Ovary (tissue), 9 donors: ENCODE results near the gene SRPK3. TPM values are rescaled to one million over a fixed set of nuclear protein-coding genes. Genes with fewer than 3 reads are reported as not detected.

Experiments used
- DNase-seq, 5 donors: peaks; one replicate each; pipeline ENCODE4 v3.0.0-alpha.2; 2019 to 2020
- H3K27ac ChIP-seq, 2 donors: fragments of 200-600 bp; one replicate each; pipeline versions ENCODE4 v1.5.1 to v1.8.0; 2019 to 2022
- H3K27me3 ChIP-seq: fragments of 200-600 bp; one replicate; pipeline ENCODE4 v1.8.0; 2022
- H3K36me3 ChIP-seq: fragments of 200-600 bp; sonication (generic); one replicate; pipeline ENCODE4 v1.5.1; 2019
- H3K4me1 ChIP-seq: one replicate; pipeline ENCODE4 v1.8.1; 2013; ENCODE audit warnings: mild to moderate bottlenecking, moderate library complexity; ENCODE audit not compliant: insufficient read depth
- H3K4me3 ChIP-seq: fragments of 200-600 bp; sonication (generic); one replicate; pipeline ENCODE4 v1.5.1; 2017
- H3K9me3 ChIP-seq, 2 donors: fragments of 200-600 bp in 1 of 2; sonication (generic) in 1 of 2; one replicate each; pipeline versions ENCODE4 v1.5.1 to v1.8.1; 2013 to 2019; ENCODE audit warnings: mild to moderate bottlenecking in 1 of 2, moderate library complexity in 1 of 2
- EP300 ChIP-seq: sonication (generic); formaldehyde crosslinking; IDR thresholded peaks from one replicate; pipeline ENCODE4 v1.6.1; 2017; ENCODE audit warnings: antibody characterized with exemption
- POLR2A ChIP-seq: fragments of 450-650 bp; IDR thresholded peaks from one replicate; pipeline ENCODE4 v1.6.1; 2017; ENCODE audit warnings: antibody characterized with exemption, mild to moderate bottlenecking, moderate library complexity
- WGBS, 3 donors: extraction: QIAGEN DNeasy Blood & Tissue Kit in 1 of 3; methylation state at CpG; one replicate each; pipeline versions ENCODE4 v1.1.5 to v1.1.7; 2013 to 2017; 5-methylcytosine and 5-hydroxymethylcytosine counted together
- intact Hi-C, 4 donors: fragments of 100-400 bp; cut with DNase I; formaldehyde crosslinking; loops; one replicate each; pipeline versions ENCODE4 v1.11.0 to v1.15.1; 2022 to 2023
- polyA plus RNA-seq, 2 donors: library from polyadenylated mRNA; stranded (reverse); fragments of 200-250 nt in 1 of 2; fragments of 350-450 nt in 1 of 2; fragmentation: Illumina TruSeq in 1 of 2; extraction: RNeasy Lipid Tissue Mini Kit (QIAGEN cat#74804) in 1 of 2; gene quantifications; one replicate each; pipeline ENCODE4 v1.2.3, GENCODE V29; 2013 to 2014
- total RNA-seq, 7 donors: library from RNA; depleted of rRNA in 2 of 7; stranded (reverse); fragments of >200 nt in 2 of 7; fragmentation: NEBNext Ultra II Directional in 3 of 7; extraction: Animal tissue kit (Norgen Biotek cat#: 25700) in 3 of 7; gene quantifications; one replicate each; pipeline versions ENCODE4 v1.1.0 to v1.2.4, GENCODE V29; 2016 to 2023
- TF ChIP-seq, protein P1 (sequence below), 3 donors: fragments of 450-650 bp in 2 of 3; fragments of 200-600 bp in 1 of 3; IDR thresholded peaks; one replicate each; pipeline versions ENCODE4 v1.5.1 to v1.8.0; 2016 to 2022; ENCODE audit warnings: antibody characterized with exemption in 3 of 3, mild to moderate bottlenecking in 1 of 3
- donor health status: DM: no; HTN: no; CAD: no; lungs with moderate emphysema.
- donor health status: DM: no; HTN: no; CAD: no.
- donor health status: Bipolar disorder and iron deficiency.
- donor health status: DM: yes; HTN: yes; CAD: no.
- donor health status: DM: no; HTN: no; CAD: no.
- donor health status: DM: yes; HTN: yes; CAD: no.

Gene SRPK3
- total and polyA plus RNA-seq, 9 donors = 0.25 to 2.1 (median 1.4) TPM

DNA sequence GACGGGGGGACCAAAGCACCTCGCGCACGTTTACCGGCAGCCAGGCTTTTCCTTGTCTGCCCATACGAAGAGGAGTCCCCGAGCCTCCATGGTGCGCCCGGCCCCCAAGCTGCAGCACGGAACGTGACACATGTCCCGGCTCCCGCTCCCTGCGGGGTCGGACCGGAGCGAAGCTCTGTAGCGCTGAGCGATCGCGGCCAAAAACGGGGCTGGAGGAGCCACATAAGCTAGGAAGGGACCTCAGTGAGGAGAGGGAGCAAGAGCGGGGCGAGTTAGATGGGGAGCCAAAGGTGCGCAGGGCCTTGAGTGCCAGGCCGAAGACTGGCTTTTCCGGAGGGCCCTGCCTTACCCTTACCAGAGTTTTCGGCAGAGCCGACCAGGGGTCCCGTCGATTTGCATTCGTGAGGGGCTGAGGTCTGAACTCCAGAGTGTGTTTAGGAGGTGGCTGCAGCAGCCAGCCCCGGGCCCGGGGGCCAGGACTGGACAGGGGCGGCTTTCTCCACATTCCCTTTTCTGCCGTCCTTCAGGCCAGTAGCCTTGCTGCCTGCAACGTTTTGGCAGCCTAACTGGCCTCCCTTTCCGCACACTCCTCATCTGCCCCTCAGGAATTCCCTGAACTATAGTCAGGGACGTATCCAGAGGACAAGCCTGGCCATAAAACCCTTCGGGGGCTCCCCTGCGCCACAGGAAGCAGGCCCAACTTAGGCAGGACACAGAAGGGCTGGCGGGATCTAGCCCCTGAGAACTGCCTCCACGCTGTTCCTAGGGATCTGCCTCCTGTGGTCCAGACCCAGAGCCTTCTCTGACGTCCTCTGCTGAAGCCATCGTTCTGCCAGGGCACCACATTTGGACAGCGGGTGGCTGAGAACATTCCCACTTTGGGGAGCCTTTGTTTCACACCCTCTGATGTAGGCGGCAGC is 14.3 kb downstream of the SRPK3 start:
- TF ChIP-seq EP300 (no peak), POLR2A (no peak)
- TF ChIP-seq, protein P1, sequence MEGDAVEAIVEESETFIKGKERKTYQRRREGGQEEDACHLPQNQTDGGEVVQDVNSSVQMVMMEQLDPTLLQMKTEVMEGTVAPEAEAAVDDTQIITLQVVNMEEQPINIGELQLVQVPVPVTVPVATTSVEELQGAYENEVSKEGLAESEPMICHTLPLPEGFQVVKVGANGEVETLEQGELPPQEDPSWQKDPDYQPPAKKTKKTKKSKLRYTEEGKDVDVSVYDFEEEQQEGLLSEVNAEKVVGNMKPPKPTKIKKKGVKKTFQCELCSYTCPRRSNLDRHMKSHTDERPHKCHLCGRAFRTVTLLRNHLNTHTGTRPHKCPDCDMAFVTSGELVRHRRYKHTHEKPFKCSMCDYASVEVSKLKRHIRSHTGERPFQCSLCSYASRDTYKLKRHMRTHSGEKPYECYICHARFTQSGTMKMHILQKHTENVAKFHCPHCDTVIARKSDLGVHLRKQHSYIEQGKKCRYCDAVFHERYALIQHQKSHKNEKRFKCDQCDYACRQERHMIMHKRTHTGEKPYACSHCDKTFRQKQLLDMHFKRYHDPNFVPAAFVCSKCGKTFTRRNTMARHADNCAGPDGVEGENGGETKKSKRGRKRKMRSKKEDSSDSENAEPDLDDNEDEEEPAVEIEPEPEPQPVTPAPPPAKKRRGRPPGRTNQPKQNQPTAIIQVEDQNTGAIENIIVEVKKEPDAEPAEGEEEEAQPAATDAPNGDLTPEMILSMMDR (IDR thresholded peaks at IDR 0.05) = no peak
- Histone ChIP-seq H3K27me3 (no peaks in the 10 kb centered on the region), H3K4me3 (peak overlapping the region; percentile 55), H3K36me3 (no peaks in the 10 kb centered on the region), H3K27ac (peak overlapping the region in 1 of 2 donors; percentile 94), H3K9me3 (no peaks in the 10 kb centered on the region), H3K4me1 (peaks cover 5% of the 10 kb centered on the region)
- whole genome bisulfite sequencing, 3 donors = 29 to 56% (median 44%) methylated on average over 42 to 47 of the region's 47 CpGs
- DNase-seq = peak in 1 of 5 donors; percentile 42
- intact Hi-C loops = loop anchor here in 1 of 4 donors (10.0 kb wide), 1 partner anchor 270 kb away; no protein-coding TSS in a partner anchor

DNA sequence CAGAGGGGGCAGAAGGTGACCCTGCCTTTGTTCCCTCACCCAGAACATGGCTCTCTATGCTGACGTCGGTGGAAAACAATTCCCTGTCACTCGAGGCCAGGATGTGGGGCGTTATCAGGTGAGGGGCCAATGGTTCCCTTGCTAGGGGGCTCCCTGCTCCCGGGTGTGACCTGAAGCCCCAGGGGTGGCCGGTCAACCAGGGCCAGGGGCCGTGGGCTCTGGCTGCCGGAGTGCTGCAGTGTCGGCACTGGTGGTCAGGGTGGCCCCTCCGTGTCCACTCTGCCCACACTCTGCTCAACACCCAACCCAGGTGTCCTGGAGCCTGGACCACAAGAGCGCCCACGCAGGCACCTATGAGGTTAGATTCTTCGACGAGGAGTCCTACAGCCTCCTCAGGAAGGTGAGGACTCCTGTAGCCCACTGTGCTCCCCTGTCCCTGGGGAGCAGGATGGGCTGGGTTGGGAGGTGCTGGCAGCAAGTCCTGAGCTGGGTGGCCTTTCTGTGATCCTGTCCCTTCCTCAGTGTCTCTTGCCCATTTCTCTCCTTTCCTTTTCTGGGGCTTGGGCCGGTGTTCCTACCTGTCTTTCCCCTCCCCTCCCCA is 16.7 kb downstream of the SRPK3 start:
- Histone ChIP-seq H3K9me3 (no peaks in the 10 kb centered on the region), H3K36me3 (no peaks in the 10 kb centered on the region), H3K27ac (no peak overlapping the region), H3K27me3 (no peaks in the 10 kb centered on the region), H3K4me3 (no peak overlapping the region), H3K4me1 (peaks cover 5% of the 10 kb centered on the region)
- intact Hi-C loops = loop anchor here in 1 of 4 donors (10.0 kb wide), 1 partner anchor 267 kb away; no protein-coding TSS in a partner anchor
- TF ChIP-seq, protein P1 (IDR thresholded peaks at IDR 0.05) = no peak
- TF ChIP-seq EP300 = no peak
- TF ChIP-seq POLR2A = no peak
- no peak for DNase-seq
- 85 to 93% (median 88%) methylated on average over 15 of the region's 15 CpGs for WGBS, 3 donors

DNA sequence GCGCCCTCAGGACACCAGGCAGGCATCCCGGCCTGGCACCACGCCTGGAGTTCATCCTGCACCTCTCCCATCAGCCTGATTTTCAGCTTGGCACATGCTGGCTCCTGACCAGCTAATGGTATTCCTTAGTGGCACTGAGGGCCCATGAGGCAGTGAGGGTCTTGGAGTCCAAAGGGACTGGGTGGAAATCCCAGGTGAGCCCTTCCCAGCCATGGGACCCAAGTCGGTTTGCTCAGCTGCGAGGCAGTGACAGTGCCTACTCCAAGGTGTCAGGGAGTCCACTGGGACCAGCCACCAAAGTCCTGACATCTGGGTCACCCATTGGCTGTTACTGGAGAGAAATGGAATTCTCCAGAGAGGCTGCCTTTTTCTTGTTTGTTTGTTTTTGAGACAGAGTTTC is 18.5 kb downstream of the SRPK3 start:
- no peak overlapping the region for H3K27ac ChIP-seq
- H3K9me3 ChIP-seq = no peaks in the 10 kb centered on the region
- H3K4me1 ChIP-seq = no peaks in the 10 kb centered on the region
- intact Hi-C loops = loop anchor here in 1 of 4 donors (10.0 kb wide), 1 partner anchor 265 kb away; no protein-coding TSS in a partner anchor
- DNase-seq = no peak
- TF ChIP-seq, protein P1 (IDR thresholded peaks at IDR 0.05) = no peak
- TF ChIP-seq EP300 (no peak), POLR2A (no peak)
- H3K4me3 ChIP-seq = no peak overlapping the region
- H3K36me3 ChIP-seq = no peaks in the 10 kb centered on the region
- no peaks in the 10 kb centered on the region for H3K27me3 ChIP-seq
- WGBS, 3 donors = 85 to 88% (median 86%) methylated on average over 5 of the region's 5 CpGs

DNA sequence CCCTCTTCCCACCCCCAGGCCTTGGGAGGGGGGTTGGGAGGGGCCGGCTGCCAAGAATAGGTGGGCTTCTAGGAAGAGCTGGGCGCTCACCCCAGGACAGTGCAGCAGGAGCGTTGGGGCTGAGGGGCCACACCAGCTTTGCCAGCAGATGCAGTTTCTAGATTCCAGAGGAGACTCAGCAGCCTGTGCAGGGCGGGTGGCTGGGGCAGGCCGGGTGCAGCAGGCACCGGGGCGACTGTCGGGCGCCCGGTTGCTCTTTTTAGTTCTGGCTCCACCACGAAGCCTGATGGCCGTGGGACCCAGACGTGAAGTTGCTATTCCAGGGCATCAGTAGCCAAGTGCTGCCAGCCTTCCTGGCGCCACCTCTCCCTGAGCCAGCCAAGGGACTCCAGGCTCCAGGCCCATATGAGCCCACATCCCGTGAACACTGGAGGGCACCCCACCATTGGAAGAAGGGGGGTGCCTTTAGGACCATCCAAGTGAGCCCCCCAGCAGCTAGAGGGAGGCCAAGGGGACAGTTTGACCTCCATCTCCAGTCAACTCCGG is 19.4 kb downstream of the SRPK3 start:
- 74 to 81% (median 75%) methylated on average over 15 to 16 of the region's 16 CpGs for WGBS, 3 donors
- TF ChIP-seq, protein P1 (IDR thresholded peaks at IDR 0.05) = no peak
- no peak for TF ChIP-seq EP300
- no peak for TF ChIP-seq POLR2A
- no peaks in the 10 kb centered on the region for H3K36me3 ChIP-seq
- H3K27me3 ChIP-seq = no peaks in the 10 kb centered on the region
- no peaks in the 10 kb centered on the region for H3K9me3 ChIP-seq
- intact Hi-C loops = no loop called here
- no peak for DNase-seq
- no peak overlapping the region for H3K4me3 ChIP-seq
- H3K4me1 ChIP-seq = no peaks in the 10 kb centered on the region
- H3K27ac ChIP-seq = no peak overlapping the region
